T1000 (cell line): ENCODE measurements around the gene PTPRB.

Source experiments
- DNase-seq: peaks from one replicate; lab custom pipeline; 2025; ENCODE audit warnings: mixed read lengths; lab: John Stamatoyannopoulos, UW

Gene PTPRB

GRCh38 chr12:70643939-70644338 lies 6.7 kb upstream of the PTPRB start:
- DNase-seq, result no peak

DNA sequence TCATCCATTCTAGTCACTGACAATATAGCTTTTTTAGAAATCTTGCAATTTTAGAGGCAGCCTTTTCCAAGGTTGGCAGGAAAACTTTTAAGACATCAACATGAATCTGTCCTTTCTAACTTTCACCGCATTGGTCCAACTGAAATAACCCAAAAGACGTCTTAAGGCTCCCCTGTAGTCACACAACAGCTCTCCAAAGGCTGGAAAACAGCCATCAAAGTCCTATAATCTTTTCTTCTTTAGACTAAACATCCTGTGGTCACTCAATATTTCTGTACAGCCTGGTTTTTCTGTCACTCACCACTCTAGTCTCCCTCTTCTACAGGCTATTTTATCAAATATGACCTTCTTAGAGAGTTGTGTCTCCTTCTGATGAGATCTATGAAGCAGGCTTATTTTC lies 4.5 kb upstream of the PTPRB start:
- DNase-seq, result no peak

- no peak for DNase-seq
Observed at GRCh38 chr12:70640901-70641300, 3.7 kb upstream of the PTPRB start.

- DNase-seq, result no peak
Observed at GRCh38 chr12:70639535-70639934, 2.3 kb upstream of the PTPRB start.

- DNase-seq, result no peak
Observed at GRCh38 chr12:70638639-70639360, 1.6 kb upstream of the PTPRB start.

- no peak for DNase-seq
Observed at GRCh38 chr12:70635755-70636154, 1.5 kb downstream of the PTPRB start.

DNA sequence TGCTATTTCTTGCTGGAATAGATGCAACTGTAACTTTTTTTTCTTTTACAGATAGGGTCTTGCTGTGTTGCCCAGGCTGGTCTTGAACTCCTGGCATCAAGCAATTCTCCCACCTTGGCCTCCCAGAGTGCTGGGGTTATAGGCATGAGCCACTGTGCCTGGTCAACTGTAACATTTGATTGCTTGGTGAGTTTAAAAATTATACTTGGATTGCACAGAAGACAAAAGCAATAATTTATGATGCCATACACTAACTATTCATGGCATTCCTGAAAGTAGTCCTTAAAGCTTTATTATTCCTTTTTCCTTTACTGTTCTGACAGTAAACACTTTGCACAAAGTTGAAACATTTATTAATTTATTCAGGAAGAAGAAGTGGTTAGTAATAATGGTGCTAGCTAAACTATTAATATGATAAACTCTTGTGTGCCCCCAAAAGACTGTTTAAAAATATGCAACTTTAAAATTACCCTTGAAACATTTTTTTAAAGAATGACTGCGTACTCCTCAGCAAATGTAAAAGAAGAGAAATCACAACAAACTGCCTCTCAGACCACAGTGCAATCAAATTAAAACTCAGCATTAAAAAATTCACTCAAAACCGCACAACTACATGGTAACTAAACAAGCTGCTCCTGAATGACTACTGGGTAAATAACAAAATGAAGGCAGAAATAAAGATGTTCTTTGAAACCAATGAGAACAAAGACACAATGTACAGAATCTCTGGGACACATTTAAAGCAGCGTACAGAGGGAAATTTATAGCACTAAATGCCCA lies 8.3 kb downstream of the PTPRB start:
- DNase-seq, result no peak

DNA sequence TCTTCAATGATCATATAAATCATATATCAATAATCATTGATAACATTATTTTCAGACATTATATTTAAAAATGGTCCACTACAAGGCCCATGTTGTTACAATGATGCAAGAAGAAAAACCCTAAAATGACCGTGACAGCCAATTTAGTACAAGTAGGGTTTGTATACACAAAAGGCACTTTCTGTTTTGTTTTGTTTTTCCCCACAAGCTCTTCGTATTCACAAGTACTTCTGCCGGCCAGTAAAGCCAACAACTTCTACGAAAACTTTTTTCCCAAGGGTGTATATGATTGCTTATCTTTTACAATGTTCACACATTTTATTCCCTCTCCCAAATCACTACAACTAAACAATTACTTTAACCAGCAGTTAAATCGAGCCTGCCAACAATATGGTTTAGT lies 9.6 kb downstream of the PTPRB start:
- no peak for DNase-seq

- no peak for DNase-seq
Observed at GRCh38 chr12:70626180-70626579, 11.0 kb downstream of the PTPRB start.

- DNase-seq, result no peak
Observed at GRCh38 chr12:70619471-70620152, 17.6 kb downstream of the PTPRB start.

DNA sequence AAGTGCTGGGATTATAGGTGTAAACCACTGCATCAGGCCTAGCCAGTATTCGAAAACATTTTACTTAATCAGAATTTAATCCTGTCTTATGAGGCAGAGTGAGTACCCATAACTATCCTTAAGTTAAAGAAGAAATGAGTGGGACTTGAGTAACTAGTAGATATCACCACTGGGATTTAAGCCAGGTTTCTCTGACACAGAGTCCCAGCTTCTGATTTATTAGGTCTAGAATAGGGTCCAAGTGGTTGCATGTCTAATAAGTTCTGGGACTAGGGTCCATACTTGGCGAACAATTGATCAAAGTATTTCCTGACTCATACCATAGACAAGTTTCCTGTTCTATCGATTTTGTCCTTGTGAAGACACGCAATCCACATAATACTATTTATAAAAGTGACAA lies 18.9 kb downstream of the PTPRB start:
- DNase-seq, result no peak

DNA sequence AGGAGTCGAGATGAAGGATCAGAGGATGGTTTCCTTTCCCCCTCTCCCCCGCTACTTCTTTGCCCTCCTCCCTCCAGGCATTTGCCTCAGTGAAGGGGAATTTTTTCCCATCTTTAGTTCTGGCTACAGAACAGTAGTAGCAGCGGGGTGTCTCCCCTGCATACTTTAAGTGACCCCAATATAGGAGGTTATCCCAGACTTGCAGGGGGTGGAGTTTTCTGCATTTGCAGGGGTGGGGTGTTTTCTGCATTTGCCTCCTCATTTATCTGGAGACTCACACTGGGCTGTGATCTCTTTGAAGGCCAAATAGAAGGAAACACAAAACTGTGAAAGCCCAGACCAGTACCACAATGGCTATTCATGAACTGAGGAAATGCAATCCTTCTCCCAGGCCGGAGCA lies 19.8 kb downstream of the PTPRB start:
- no peak for DNase-seq

GRCh38 chr12:70615174-70615866 lies 21.9 kb downstream of the PTPRB start:
- no peak for DNase-seq

GRCh38 chr12:70609739-70610491 lies 27.3 kb downstream of the PTPRB start:
- no peak for DNase-seq

GRCh38 chr12:70609203-70609602 lies 28.0 kb downstream of the PTPRB start:
- DNase-seq, result no peak

- no peak for DNase-seq
Observed at GRCh38 chr12:70608184-70608583, 29.0 kb downstream of the PTPRB start.

DNA sequence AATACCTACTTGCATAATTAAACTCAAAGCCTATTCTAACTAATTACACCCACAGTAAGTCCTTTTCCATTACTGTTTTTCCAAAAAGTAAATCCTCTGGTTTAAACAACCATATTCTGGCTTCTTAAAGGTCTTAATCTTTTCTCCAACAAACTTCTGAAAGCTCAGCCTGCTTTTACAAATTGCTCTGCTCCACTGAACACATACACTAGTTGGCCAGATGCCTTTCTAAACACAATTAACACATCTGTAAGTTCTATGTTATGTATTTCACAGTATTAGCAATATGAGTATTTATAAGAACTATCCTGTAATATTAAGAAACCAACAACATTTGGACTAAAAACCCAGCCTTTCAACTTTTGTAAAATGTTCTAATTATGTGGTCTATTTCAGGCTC lies 30.1 kb downstream of the PTPRB start:
- no peak for DNase-seq

- DNase-seq, result no peak
Observed at GRCh38 chr12:70605976-70606375, 31.3 kb downstream of the PTPRB start.

DNA sequence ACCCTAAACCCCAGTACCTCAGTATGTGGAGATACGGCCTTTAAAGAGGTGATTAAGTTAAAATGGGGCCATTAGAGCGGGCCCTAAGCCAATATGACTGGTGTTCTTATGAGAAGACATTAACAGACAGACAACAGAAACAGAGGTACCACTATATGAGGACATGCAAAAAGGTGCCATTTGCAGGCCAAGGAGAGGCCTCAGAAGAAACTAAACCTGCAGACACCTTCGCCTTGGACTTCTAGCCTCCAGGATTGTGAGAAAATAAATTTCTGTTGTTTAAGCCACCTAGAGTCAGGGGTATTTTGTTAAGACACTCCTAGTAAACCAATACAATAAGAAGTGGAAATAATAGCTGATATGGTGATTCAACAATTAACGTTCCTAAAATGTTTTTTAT lies 32.6 kb downstream of the PTPRB start:
- DNase-seq, result no peak

- DNase-seq, result no peak
Observed at GRCh38 chr12:70603044-70603443, 34.2 kb downstream of the PTPRB start.

DNA sequence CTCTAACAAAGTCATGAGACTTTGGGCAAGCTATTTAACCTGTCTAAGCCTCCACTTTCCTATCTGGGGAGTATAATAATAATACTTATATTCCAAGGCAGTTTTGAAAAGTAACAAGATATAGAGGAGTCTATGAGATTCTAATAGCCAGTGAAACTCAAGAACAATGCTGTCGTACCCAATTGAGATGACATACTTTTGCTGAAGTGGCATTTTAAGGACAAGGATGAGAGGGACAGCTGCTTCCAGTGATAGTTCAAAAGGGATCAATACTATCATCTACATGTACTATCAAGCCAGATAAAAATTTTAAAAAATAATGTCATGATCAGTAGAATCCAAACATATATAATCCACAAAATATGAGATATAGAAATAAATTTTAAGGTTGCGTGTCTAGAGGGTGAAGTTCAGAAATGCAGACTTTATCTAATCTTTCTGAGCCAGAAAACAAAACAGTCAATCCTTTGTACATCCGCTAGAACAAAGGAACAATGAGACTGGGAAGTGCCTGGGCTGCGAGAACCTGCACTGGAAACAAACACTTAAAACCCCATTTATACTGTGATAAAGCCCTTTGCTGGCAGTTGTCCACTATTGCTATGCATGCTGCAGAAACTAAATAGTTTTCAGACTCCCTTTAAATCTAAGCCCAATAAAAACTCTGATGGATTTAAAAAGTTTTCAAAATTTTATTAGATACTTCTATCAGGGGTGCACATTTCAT lies 38.6 kb downstream of the PTPRB start:
- DNase-seq, result no peak
